Large intestine (tissue), 3 donors: ENCODE results near the gene IER3. TPM values are rescaled to one million over a fixed set of nuclear protein-coding genes. Genes with fewer than 3 reads are reported as not detected.

Experiments
- DNase-seq, 2 donors: peaks; one replicate each; pipeline versions ENCODE4 v3.0.0 to v3.0.0-alpha.2; 2013
- H3K27ac ChIP-seq: one replicate; pipeline ENCODE4 v1.5.1; 2013; ENCODE audit warnings: low read length
- H3K27me3 ChIP-seq: 2 replicates; pipeline ENCODE4 v1.6.1; 2013; ENCODE audit warnings: low read length; ENCODE audit not compliant: control insufficient read depth, insufficient read depth
- H3K36me3 ChIP-seq: 2 replicates; pipeline ENCODE4 v1.6.1; 2013; ENCODE audit warnings: low read length; ENCODE audit not compliant: control insufficient read depth, insufficient read depth
- H3K4me1 ChIP-seq: one replicate; pipeline ENCODE4 v1.6.1; 2013; ENCODE audit warnings: low read length; ENCODE audit not compliant: control insufficient read depth, insufficient read depth
- H3K4me3 ChIP-seq: one replicate; pipeline ENCODE4 v1.5.1; 2013; ENCODE audit warnings: low read length
- H3K9me3 ChIP-seq: one replicate; pipeline ENCODE4 v1.6.1; 2013; ENCODE audit warnings: mild to moderate bottlenecking, low read depth, low read length, moderate library complexity; ENCODE audit not compliant: control insufficient read depth
- WGBS: methylation state at CpG from one replicate; pipeline ENCODE4 v1.1.5; 2013; ENCODE audit warnings: low lambda C conversion rate; ENCODE audit not compliant: insufficient coverage; 5-methylcytosine and 5-hydroxymethylcytosine counted together
- polyA plus RNA-seq: library from polyadenylated mRNA; unstranded; fragments of 120-200 nt; gene quantifications from one replicate; pipeline ENCODE4 v1.2.1, GENCODE V29; 2013

The IER3 gene
- polyA plus RNA-seq, 1 donor, result 24.7 TPM

DNA sequence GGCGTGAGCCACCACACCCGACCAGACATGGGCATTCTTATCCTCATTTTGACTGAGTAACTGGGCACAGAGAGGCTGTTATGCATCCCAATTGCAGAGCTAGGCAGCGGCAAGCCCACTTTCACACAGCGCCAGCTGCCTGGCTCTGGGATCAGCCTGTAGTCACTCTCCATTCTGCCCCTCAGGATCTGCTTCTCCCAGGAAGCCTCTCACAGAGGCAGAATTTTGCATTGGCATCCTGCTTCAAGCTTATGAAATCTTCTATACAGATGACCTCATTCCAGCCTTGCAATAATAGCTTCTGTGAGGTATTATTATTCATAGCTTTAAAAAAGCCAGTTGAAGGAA is 37.0 kb upstream of the IER3 start:
- 100% methylated on average over 1 of the region's 4 CpGs for whole genome bisulfite sequencing
- H3K4me1 ChIP-seq, result peaks cover 24% of the 10 kb centered on the region
- no peak overlapping the region for H3K4me3 ChIP-seq
- no peaks in the 10 kb centered on the region for H3K9me3 ChIP-seq
- no peaks in the 10 kb centered on the region for H3K27me3 ChIP-seq
- H3K36me3 ChIP-seq, result no peaks in the 10 kb centered on the region
- DNase-seq, result no peak
- peak overlapping the region; percentile 67 for H3K27ac ChIP-seq

DNA sequence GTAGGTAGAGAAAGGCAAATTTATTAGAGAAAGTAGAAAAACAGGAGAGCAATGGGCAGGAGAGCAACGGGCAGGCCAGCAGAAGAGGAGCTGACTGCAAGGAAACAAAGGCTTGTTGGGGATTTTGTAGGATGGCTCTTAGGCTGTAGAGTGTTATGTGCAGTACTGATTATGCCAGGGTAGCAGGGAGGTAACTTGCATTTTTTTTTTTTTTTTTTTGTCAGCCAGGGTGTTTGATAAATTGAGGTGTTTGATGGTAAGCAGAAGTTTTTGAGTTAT is 36.2 kb upstream of the IER3 start:
- WGBS, result 100% methylated on average over 1 of the region's 1 CpG
- no peak for DNase-seq
- peaks cover 24% of the 10 kb centered on the region for H3K4me1 ChIP-seq

DNA sequence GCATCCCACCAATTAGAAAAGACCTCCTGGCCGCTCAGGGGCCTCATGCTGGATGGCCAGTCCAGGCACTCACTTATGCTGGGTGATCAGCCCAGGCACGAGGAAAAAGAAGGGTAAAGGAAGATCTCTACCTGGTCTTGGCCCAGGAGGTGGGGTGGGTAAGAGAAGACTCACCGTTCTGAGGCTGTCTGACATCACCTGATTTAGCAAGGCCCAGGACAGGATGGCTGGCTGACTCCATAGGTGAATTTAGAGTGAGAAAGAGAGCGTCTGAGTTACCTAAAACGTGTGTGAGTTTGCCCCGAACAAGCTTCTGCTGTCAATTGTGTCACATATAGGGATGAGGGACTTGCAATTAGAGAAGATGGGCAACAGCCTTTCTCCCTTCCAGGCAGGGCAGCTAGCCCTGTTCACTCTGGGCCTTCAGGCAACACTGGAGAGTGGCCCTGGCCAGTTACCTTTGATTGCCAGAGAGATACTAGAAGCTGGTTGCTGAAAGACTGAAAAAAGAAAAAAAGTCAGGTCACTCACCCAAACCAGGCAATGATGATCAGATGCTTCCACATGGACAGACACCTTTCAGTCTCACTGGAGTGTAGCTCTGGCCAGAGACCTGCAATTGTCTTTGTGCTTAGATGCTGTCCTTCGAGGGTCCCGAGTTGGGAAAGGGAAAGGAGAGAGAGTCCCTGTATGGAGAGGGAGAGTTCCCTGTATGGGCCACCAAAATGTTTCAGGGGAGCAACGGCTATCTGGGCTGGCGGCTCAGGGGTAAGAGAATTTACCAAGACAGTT is 35.7 kb upstream of the IER3 start:
- DNase-seq, result no peak

More for the DNA sequence above, 36.2 kb upstream of the IER3 start:
- Histone ChIP-seq H3K9me3 (no peaks in the 10 kb centered on the region), H3K27ac (peak overlapping the region; percentile 67), H3K27me3 (no peaks in the 10 kb centered on the region), H3K4me3 (no peak overlapping the region), H3K36me3 (no peaks in the 10 kb centered on the region)

DNA sequence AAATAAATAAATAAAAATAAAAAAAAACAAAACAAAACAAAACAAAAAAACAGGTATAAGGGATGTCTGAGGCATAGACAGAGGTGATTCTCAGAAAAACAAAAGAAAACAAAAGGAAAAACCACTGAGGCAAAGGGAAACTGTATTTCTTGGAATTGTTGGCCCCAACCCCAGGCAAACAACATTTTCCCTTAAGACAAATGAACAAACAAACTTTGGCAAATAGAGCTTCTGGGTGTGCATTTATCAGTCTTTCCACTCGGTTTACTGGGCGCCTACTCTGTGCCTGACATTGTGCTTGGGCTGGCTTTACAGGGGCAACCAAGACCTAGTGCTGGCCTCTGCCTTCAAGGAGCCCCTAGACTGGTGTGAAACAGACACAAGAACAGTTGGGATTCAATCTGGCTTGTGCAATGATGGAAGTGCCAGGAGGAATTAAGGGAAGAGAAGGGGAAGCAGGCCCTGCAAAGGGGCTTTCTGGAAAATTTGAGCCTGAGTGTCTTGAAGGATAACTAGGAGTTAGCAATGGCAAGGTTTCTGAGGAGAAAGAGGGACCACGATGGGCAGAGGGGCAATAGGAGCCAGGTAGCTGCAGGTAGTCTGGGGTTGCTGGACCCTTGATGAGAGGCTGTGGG is 33.8 kb upstream of the IER3 start:
- Histone ChIP-seq H3K4me1 (peaks cover 24% of the 10 kb centered on the region), H3K27ac (no peak overlapping the region), H3K4me3 (no peak overlapping the region), H3K36me3 (no peaks in the 10 kb centered on the region), H3K9me3 (no peaks in the 10 kb centered on the region), H3K27me3 (no peaks in the 10 kb centered on the region)
- WGBS, result no CpG with 5 or more reads among the region's 3 CpGs
- no peak for DNase-seq

More for the DNA sequence above, 35.7 kb upstream of the IER3 start:
- Histone ChIP-seq H3K9me3 (no peaks in the 10 kb centered on the region), H3K27ac (peak overlapping the region; percentile 31), H3K27me3 (no peaks in the 10 kb centered on the region), H3K36me3 (no peaks in the 10 kb centered on the region), H3K4me1 (peaks cover 24% of the 10 kb centered on the region), H3K4me3 (no peak overlapping the region)
- 100% methylated on average over 2 of the region's 10 CpGs for WGBS

DNA sequence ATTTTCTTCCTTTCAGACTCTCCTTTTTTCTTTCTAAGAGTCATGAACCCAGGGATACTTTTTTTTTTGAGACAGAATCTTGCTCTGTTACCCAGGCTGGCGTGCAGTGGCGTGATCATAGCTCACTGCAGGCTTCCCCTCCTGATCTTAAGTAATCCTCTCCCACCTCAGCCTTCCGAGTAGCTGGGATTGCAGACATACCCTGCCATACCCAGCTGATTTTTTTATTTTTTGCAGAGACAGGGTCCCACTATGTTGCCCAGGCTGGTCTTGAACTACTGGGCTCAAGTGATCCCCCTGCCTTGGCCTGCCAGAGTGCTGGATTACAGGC is 32.8 kb upstream of the IER3 start:
- Histone ChIP-seq H3K4me1 (peaks cover 24% of the 10 kb centered on the region), H3K27me3 (no peaks in the 10 kb centered on the region), H3K27ac (no peak overlapping the region)

DNA sequence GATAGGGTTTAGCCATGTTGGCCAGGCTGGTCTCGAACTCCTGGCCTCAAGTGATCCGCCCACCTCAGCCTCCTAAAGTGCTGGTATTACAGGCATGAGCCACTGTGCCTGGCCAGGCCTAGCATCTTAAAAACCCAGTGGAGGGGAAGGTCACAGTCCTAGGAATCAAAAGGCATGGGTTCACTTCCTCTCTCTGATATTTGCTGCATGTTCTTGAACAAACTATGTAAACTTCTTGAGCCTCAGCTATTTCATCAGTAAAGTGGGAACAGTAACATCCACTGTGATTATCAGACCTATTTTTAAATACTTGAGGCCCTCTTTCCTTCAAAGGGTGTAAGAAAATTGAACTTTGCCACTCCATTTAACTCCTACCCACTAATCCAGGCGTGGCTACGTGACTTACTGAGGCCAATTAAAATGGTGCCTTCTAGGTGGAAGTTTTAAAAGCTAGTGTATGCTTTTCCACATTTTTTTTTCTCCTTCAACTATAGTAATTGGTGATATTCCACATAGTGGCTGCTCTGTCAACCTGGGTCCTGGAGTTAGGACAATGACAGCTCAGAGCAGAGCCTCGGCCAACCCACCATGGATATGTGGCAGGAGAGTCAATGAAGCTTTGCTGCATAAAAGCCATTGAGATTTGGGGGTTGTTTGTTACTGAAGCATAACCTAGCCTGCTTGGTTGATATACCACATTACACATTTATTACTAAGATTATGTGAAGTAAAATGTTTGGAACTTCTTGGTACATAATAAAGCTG is 32.2 kb upstream of the IER3 start:
- Histone ChIP-seq H3K9me3 (no peaks in the 10 kb centered on the region), H3K27me3 (no peaks in the 10 kb centered on the region), H3K27ac (no peak overlapping the region), H3K4me3 (no peak overlapping the region), H3K36me3 (no peaks in the 10 kb centered on the region), H3K4me1 (peaks cover 24% of the 10 kb centered on the region)
- no CpG with 5 or more reads among the region's 5 CpGs for WGBS
- peak in 1 of 2 donors; percentile 63 for DNase-seq

More for the DNA sequence above, 32.8 kb upstream of the IER3 start:
- Histone ChIP-seq H3K36me3 (no peaks in the 10 kb centered on the region), H3K4me3 (no peak overlapping the region), H3K9me3 (no peaks in the 10 kb centered on the region)
- no CpG with 5 or more reads among the region's 3 CpGs for WGBS
- DNase-seq, result no peak

DNA sequence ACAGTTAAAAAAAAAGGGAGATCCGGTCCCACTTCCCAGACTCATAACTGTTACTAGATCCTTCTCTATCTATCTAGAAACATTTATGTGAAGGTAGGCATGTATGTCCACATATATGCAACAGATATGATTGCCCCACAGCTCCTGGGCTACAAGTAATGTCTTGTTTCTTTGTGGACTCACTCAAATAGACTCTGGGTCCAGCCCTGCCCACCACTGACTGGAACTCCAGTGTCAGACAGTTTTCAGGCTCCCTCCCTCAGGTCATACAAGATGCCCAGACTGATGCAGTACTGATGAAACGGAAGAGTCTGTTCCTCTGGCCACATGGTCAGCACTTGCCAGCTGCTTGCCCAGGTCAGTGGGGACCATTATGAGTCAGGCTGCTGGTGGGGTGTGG is 30.8 kb upstream of the IER3 start:
- Histone ChIP-seq H3K36me3 (no peaks in the 10 kb centered on the region), H3K9me3 (no peaks in the 10 kb centered on the region), H3K27me3 (no peaks in the 10 kb centered on the region), H3K4me1 (peaks cover 26% of the 10 kb centered on the region), H3K4me3 (no peak overlapping the region), H3K27ac (no peak overlapping the region)
- DNase-seq, result no peak
- 100% methylated on average over 1 of the region's 2 CpGs for WGBS

DNA sequence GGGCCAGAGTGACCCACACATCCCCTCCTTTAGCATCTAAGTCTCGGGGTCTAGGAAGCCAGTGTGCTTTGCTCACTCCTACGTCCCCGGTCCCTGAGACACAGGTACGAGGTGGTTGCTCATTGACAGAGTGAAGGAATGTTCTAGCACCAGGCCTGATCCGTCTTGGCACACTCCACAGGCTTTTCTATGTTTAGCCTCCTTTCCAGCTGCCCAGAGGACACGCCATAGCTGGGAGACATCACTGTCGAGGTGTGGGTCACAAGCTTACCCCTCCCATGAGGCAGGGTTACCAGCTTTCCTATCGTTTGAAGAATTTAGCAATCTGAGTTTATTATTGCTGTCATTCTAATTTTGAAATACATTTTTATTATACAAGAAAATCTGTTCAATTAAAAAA is 30.4 kb upstream of the IER3 start:
- no peaks in the 10 kb centered on the region for H3K27me3 ChIP-seq
- H3K4me3 ChIP-seq, result no peak overlapping the region
- no peaks in the 10 kb centered on the region for H3K9me3 ChIP-seq
- H3K4me1 ChIP-seq, result peaks cover 28% of the 10 kb centered on the region
- WGBS, result no CpG with 5 or more reads among the region's 8 CpGs
- H3K27ac ChIP-seq, result no peak overlapping the region
- H3K36me3 ChIP-seq, result no peaks in the 10 kb centered on the region
- no peak for DNase-seq

DNA sequence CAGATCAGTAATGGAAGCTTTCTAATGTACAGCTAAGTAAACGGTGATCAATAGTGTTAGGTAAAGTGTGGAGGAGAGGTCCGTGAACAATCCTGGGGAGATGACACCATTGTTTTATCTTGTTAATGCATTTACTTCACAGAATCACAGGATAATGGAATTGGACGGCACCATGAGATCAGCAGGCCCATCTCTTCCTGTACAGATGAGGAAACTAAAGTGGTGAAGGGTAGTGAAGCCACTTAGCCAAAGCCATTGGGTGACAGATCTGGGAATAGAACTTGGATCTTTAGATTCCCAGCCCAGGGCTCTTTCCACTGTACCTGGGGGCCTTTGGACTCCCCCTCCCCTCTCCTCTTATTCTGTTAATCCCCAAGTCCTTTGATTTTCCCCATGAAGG is 26.2 kb upstream of the IER3 start:
- Histone ChIP-seq H3K27me3 (no peaks in the 10 kb centered on the region), H3K9me3 (no peaks in the 10 kb centered on the region), H3K4me1 (peaks cover 19% of the 10 kb centered on the region), H3K36me3 (no peaks in the 10 kb centered on the region), H3K4me3 (no peak overlapping the region), H3K27ac (no peak overlapping the region)
- no peak for DNase-seq
- WGBS, result 100% methylated on average over 1 of the region's 3 CpGs

DNA sequence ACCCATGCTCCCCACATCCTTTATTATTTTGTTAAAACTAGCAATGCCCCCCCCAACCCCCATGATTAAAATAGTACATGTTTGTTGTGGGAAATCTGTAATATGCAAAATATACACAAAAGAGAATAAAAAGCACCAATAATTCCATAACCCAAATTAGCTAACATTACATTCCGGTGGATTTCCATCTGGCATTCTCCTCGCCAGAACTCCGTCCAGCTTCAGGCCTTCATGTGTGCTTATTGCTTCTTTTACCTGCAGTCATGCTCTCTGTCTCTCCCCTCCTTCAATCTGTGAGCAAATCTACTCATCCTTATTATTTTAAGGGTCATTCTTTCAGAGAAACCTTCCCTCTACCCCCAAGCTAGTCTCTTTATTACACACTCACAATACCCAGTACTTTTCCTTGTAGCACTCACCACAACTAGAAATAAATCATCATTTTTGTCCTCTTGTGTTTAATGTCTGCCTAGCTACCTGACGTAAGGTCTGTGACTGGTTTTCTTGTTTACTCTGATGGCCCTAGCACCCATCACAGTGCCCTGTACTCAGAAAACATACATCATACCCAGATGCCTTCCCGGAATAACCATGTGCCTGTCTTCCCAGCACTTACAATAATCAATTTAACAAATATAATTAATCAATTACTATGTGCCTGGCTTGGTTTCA is 25.6 kb upstream of the IER3 start:
- H3K36me3 ChIP-seq, result no peaks in the 10 kb centered on the region
- peak overlapping the region; percentile 83 for H3K27ac ChIP-seq
- no peaks in the 10 kb centered on the region for H3K9me3 ChIP-seq
- no peak overlapping the region for H3K4me3 ChIP-seq
- no peaks in the 10 kb centered on the region for H3K27me3 ChIP-seq
- H3K4me1 ChIP-seq, result peaks cover 19% of the 10 kb centered on the region
- DNase-seq, result no peak
- 83% methylated on average over 2 of the region's 5 CpGs for WGBS
